GM12874 (cell line): ENCODE results near the gene RNF213.

Experiments used
- CTCF ChIP-seq: IDR thresholded peaks from 2 replicates; pipeline ENCODE4 v1.5.1; 2011; ENCODE audit warnings: low read depth, mild to moderate bottlenecking, control low read depth, low read length, moderate library complexity; ENCODE audit not compliant: insufficient read depth

Gene RNF213

GRCh38 chr17:80294653-80295052 lies 34.0 kb downstream of the RNF213 start:
- TF ChIP-seq CTCF: no peak

- no peak for TF ChIP-seq CTCF
These were observed 34.5 kb downstream of the RNF213 start for GRCh38 chr17:80295146-80295545.

GRCh38 chr17:80295559-80295958 lies 34.9 kb downstream of the RNF213 start:
- TF ChIP-seq CTCF: no peak

DNA sequence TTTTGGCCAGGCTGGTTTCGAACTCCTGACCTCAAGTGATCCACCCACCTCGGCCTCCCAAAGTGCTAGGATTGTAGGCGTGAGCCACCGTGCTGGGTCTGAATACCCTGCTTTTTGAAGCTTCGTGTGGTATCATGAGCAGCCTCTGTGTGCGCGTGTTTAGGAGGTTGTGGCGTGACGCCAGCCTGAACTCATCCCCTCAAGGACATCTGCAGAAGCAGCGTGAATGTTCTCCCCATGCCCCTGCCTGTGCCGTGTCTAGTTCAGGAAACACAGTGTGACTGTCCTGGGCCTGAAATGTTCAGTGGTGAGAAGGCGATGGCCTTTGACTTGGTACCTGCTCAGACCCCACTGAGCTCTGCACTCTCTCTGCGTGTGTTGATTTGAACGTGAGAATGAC lies 35.6 kb downstream of the RNF213 start:
- no peak for TF ChIP-seq CTCF

GRCh38 chr17:80297996-80298560 lies 37.4 kb downstream of the RNF213 start:
- TF ChIP-seq CTCF: no peak

- no peak for TF ChIP-seq CTCF
These were observed 43.2 kb downstream of the RNF213 start for GRCh38 chr17:80303824-80304223.

GRCh38 chr17:80307994-80308691 lies 47.5 kb downstream of the RNF213 start:
- no peak for TF ChIP-seq CTCF
